HG03139 (cell line): ENCODE data around the gene ACSM6.
"Not testable (repeated sequence)": the region's sequence is repeated elsewhere in the genome, so short reads cannot be mapped to it uniquely, and the experiment has no call there.

Experiments used
- ATAC-seq: cut with Tn5 transposase; IDR thresholded peaks from one replicate; pipeline ENCODE4 v1.9.1; 2021; ENCODE audit not compliant: unreplicated experiment

ACSM6 gene

GRCh38 chr10:95193944-95194343 is at the start of gene ACSM6:
Gene ACSM6 (plus strand): TSS chr10:95194238. CDS start chr10:95194486, 248 bp downstream.
- no peak for ATAC-seq

- no peak for ATAC-seq
Observed at GRCh38 chr10:95168694-95169093, 25.3 kb upstream of the ACSM6 start.

- ATAC-seq = no peak
Observed at GRCh38 chr10:95169522-95169921, 24.5 kb upstream of the ACSM6 start.

GRCh38 chr10:95170790-95171189 is 23.2 kb upstream of the ACSM6 start:
- ATAC-seq = no peak

- no peak for ATAC-seq
Observed at GRCh38 chr10:95171336-95171735, 22.7 kb upstream of the ACSM6 start.

GRCh38 chr10:95172851-95173250 is 21.2 kb upstream of the ACSM6 start:
- no peak for ATAC-seq

- ATAC-seq = no peak
Observed at GRCh38 chr10:95176101-95176500, 17.9 kb upstream of the ACSM6 start.

GRCh38 chr10:95177429-95177828 is 16.6 kb upstream of the ACSM6 start:
- no peak for ATAC-seq

GRCh38 chr10:95178266-95178665 is 15.8 kb upstream of the ACSM6 start:
- ATAC-seq = no peak

GRCh38 chr10:95178797-95179196 is 15.2 kb upstream of the ACSM6 start:
- ATAC-seq = no peak

GRCh38 chr10:95181726-95182125 is 12.3 kb upstream of the ACSM6 start:
- no peak for ATAC-seq

GRCh38 chr10:95183271-95184230 is 10.5 kb upstream of the ACSM6 start:
- peak; percentile 95 for ATAC-seq

- ATAC-seq = no peak
Observed at GRCh38 chr10:95187617-95188016, 6.4 kb upstream of the ACSM6 start.

- ATAC-seq = no peak
Observed at GRCh38 chr10:95188593-95188992, 5.4 kb upstream of the ACSM6 start.

- no peak for ATAC-seq
Observed at GRCh38 chr10:95196046-95196445, 2.0 kb downstream of the ACSM6 start.

GRCh38 chr10:95201736-95202135 is 7.7 kb downstream of the ACSM6 start:
- no peak for ATAC-seq

GRCh38 chr10:95202865-95203264 is 8.8 kb downstream of the ACSM6 start:
- not testable (repeated sequence) for ATAC-seq

- ATAC-seq = no peak
Observed at GRCh38 chr10:95208702-95209391, 14.8 kb downstream of the ACSM6 start.

GRCh38 chr10:95209509-95210127 is 15.6 kb downstream of the ACSM6 start:
- no peak for ATAC-seq

- no peak for ATAC-seq
Observed at GRCh38 chr10:95211606-95212279, 17.7 kb downstream of the ACSM6 start.

GRCh38 chr10:95214369-95214768 is 20.3 kb downstream of the ACSM6 start:
- ATAC-seq = no peak
